ENCODE measurements around the gene MASP2. TPM values are rescaled to one million over a fixed set of nuclear protein-coding genes. Genes with fewer than 3 reads are reported as not detected.

Gene MASP2
- total and polyA plus RNA-seq, 4 experiments from 2014 or later: 0.07 TPM; not detected in 3

DNA sequence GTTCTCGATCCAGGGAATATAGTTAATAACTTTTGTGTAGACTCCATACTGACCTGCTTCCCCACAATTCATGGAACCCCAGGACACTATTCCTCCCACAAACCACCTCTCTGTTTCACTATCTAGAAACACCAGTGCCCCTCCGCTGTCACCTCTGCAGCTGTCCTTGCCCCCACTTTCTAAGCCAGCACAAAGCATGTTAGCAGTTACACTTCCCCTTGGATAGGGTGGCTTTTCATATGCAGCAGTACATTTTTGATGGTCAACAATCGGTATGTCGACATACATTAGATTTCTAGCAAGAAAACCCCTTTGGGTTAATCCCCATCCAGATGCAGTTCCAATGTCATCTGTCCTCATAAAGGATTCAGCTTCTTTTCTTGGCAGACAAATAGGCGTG lies 20.1 kb downstream of the MASP2 start:
- CTCF ChIA-PET (ENCODE audit: partially characterized antibody): interaction anchor here (1.1 to 1.6 kb wide), 2 partner anchors 9 to 10 kb away, joined by 3 to 8 read pairs; no protein-coding TSS in a partner anchor
- POLR2A ChIA-PET (ENCODE audit: partially characterized antibody): interaction anchor here (0.6 to 1.5 kb wide), 3 partner anchors 14 to 36 kb away, joined by 3 to 4 read pairs (median 3); partner anchors contain the start of gene TARDBP
- Histone ChIP-seq H3K36me3 (ENCODE audit: insufficient read depth, low read length) (peaks cover 29% of the 10 kb centered on the region), H3K4me3 (ENCODE audit: low read length in 2 of 2) (no peak overlapping the region), H3K27ac (ENCODE audit: low read depth, low read length) (no peak overlapping the region), H3K4me1 (ENCODE audit: insufficient read depth, low read length) (no peaks in the 10 kb centered on the region), H3K27me3 (ENCODE audit: insufficient read depth, low read length) (no peaks in the 10 kb centered on the region), H3K9me3 (ENCODE audit: control insufficient read depth in 1 of 2, low read length in 2 of 2) (no peaks in the 10 kb centered on the region)
- DNase-seq: no peak
- Mint-ChIP-seq H3K27ac (peak overlapping the region in 2 of 7 donors; percentile 6 to 17), H3K4me3 (no peak overlapping the region), H3K27me3 (no peaks in the 10 kb centered on the region), H3K4me1 (peaks cover 18 to 28% (median 19%) of the 10 kb centered on the region in 4 donors), H3K36me3 (peaks cover 40 to 66% of the 10 kb centered on the region in 2 donors), H3K9me3 (no peaks in the 10 kb centered on the region)
- intact Hi-C loops (cut with micrococcal nuclease): no loop called here

DNA sequence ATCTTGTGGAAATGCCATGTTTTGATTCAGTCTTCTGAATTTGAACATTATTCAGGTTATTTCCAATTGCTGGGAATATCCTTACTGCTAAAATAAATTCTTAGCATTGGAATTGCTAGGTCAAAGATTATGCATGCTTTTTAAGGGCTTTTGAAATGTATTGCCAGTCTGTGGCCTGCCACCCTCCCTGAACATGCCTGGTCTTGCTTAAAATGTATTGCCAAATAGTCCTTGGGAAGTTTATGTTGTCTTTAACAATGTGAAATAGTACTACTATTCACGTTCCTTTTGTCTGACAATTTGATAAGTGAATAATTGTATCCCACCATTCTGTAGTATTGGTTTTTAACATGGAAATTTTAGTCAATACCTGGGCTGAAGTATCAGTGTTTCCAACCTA lies 21.0 kb downstream of the MASP2 start:
- intact Hi-C loops (cut with micrococcal nuclease): no loop called here
- no peaks in the 10 kb centered on the region for H3K4me1 ChIP-seq (ENCODE audit: insufficient read depth, low read length)
- ChIA-PET POLR2A (ENCODE audit: partially characterized antibody) (no interaction called here), CTCF (ENCODE audit: partially characterized antibody) (no interaction called here)
- DNase-seq: no peak
- H3K4me3 ChIP-seq (ENCODE audit: low read length in 2 of 2): no peak overlapping the region
- H3K4me1 Mint-ChIP-seq: peaks cover 19 to 29% (median 20%) of the 10 kb centered on the region in 4 donors
- no peaks in the 10 kb centered on the region for H3K27me3 ChIP-seq (ENCODE audit: insufficient read depth, low read length)
- peaks cover 38% of the 10 kb centered on the region for H3K36me3 ChIP-seq (ENCODE audit: insufficient read depth, low read length)
- H3K9me3 Mint-ChIP-seq: no peaks in the 10 kb centered on the region
- no peak overlapping the region for H3K4me3 Mint-ChIP-seq
- no peaks in the 10 kb centered on the region for H3K27me3 Mint-ChIP-seq
- no peak overlapping the region for H3K27ac Mint-ChIP-seq
- no peak overlapping the region for H3K27ac ChIP-seq (ENCODE audit: low read depth, low read length)
- H3K36me3 Mint-ChIP-seq: peaks cover 42 to 75% of the 10 kb centered on the region in 2 donors
- no peaks in the 10 kb centered on the region for H3K9me3 ChIP-seq (ENCODE audit: control insufficient read depth in 1 of 2, low read length in 2 of 2)

DNA sequence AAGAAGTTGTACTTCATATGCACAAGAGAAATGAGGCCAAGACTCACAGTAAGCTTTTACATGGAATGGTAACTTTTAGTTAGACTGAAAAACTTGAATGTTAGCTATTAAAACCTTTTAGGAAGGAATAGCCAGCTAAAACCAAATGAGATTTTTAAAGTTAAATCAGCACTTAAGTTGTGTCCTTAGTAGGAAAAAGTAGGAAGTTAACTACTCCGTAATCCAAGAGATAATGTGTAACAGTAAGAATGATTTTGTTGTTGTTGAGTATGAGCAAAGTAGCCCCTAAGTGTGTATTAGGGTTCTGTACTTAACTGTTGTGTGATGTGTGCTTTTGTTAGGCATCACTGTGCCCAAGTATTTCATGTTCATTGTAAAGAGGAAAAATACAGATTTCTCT lies 21.4 kb downstream of the MASP2 start:
- H3K9me3 Mint-ChIP-seq: no peaks in the 10 kb centered on the region
- Histone ChIP-seq H3K9me3 (ENCODE audit: control insufficient read depth in 1 of 2, low read length in 2 of 2) (no peaks in the 10 kb centered on the region), H3K4me3 (ENCODE audit: low read length in 2 of 2) (no peak overlapping the region), H3K4me1 (ENCODE audit: insufficient read depth, low read length) (no peaks in the 10 kb centered on the region), H3K27ac (ENCODE audit: low read depth, low read length) (no peak overlapping the region), H3K27me3 (ENCODE audit: insufficient read depth, low read length) (no peaks in the 10 kb centered on the region), H3K36me3 (ENCODE audit: insufficient read depth, low read length) (peaks cover 42% of the 10 kb centered on the region)
- H3K27ac Mint-ChIP-seq: peak overlapping the region in 1 of 7 donors; percentile 46
- no peak for DNase-seq
- no peak overlapping the region for H3K4me3 Mint-ChIP-seq
- H3K36me3 Mint-ChIP-seq: peaks cover 41 to 79% of the 10 kb centered on the region in 2 donors
- H3K27me3 Mint-ChIP-seq: no peaks in the 10 kb centered on the region
- ChIA-PET CTCF (ENCODE audit: partially characterized antibody) (no interaction called here), POLR2A (ENCODE audit: partially characterized antibody) (interaction anchor here (1.5 kb wide), 1 partner anchor 13 kb away, joined by 4 read pairs; the partner anchor contains the start of gene TARDBP)
- intact Hi-C loops (cut with micrococcal nuclease): no loop called here
- peaks cover 19 to 29% (median 20%) of the 10 kb centered on the region in 4 donors for H3K4me1 Mint-ChIP-seq

DNA sequence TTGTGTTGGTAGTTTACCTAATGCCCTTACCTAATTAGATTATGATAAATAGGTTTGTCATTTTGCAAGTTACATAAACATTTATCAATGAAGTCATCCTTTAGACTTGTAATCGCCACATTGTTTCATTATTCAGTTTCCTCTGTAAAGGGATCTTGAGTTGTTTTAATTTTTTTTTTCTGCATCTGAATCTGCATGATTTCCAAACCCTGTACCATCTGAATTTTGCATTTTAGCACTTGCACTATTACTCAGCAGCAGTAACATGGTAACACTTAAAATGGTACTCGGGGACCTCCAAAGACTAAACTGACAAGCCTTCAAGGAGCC lies 22.2 kb downstream of the MASP2 start:
- Histone ChIP-seq H3K9me3 (ENCODE audit: control insufficient read depth in 1 of 2, low read length in 2 of 2) (no peaks in the 10 kb centered on the region), H3K4me1 (ENCODE audit: insufficient read depth, low read length) (no peaks in the 10 kb centered on the region), H3K36me3 (ENCODE audit: insufficient read depth, low read length) (peaks cover 50% of the 10 kb centered on the region), H3K4me3 (ENCODE audit: low read length in 2 of 2) (no peak overlapping the region), H3K27ac (ENCODE audit: low read depth, low read length) (no peak overlapping the region), H3K27me3 (ENCODE audit: insufficient read depth, low read length) (no peaks in the 10 kb centered on the region)
- Mint-ChIP-seq H3K27ac (peak overlapping the region in 1 of 7 donors; percentile 27), H3K4me3 (no peak overlapping the region), H3K36me3 (peaks cover 44 to 79% of the 10 kb centered on the region in 2 donors), H3K27me3 (no peaks in the 10 kb centered on the region), H3K4me1 (peaks cover 19 to 29% (median 20%) of the 10 kb centered on the region in 4 donors), H3K9me3 (no peaks in the 10 kb centered on the region)
- ChIA-PET CTCF (ENCODE audit: partially characterized antibody) (interaction anchor here (1.1 to 1.4 kb wide), 2 partner anchors 11 to 13 kb away, joined by 3 read pairs; no protein-coding TSS in a partner anchor), POLR2A (ENCODE audit: partially characterized antibody) (interaction anchor here (1.5 kb wide), 1 partner anchor 12 kb away, joined by 4 read pairs; the partner anchor contains the start of gene TARDBP)
- DNase-seq: no peak
- intact Hi-C loops (cut with micrococcal nuclease): no loop called here

DNA sequence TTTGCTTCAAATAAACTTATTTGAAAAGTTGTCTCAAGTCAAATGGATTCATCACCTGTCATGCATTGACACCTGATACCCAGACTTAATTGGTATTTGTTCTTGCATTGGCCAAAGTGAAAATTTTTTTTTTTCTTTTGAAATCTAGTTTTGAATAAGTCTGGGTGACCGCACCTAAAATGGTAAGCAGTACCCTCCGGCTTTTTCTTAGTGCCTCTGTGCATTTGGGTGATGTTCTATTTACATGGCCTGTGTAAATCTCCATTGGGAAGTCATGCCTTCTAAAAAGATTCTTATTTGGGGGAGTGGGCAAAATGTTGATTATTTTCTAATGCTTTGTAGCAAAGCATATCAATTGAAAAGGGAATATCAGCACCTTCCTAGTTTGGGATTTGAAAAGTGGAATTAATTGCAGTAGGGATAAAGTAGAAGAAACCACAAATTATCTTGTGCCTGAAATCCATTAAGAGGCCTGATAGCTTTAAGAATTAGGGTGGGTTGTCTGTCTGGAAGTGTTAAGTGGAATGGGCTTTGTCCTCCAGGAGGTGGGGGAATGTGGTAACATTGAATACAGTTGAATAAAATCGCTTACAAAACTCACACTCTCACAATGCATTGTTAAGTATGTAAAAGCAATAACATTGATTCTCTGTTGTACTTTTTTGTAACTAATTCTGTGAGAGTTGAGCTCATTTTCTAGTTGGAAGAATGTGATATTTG lies 22.7 kb downstream of the MASP2 start:
- no peak for DNase-seq
- CTCF ChIA-PET (ENCODE audit: partially characterized antibody): interaction anchor here (1.1 to 1.4 kb wide), 2 partner anchors 11 to 14 kb away, joined by 3 read pairs; no protein-coding TSS in a partner anchor
- POLR2A ChIA-PET (ENCODE audit: partially characterized antibody): interaction anchor here (1.5 kb wide), 1 partner anchor 12 kb away, joined by 4 read pairs; the partner anchor contains the start of gene TARDBP
- Histone ChIP-seq H3K4me3 (ENCODE audit: low read length in 2 of 2) (no peak overlapping the region), H3K27me3 (ENCODE audit: insufficient read depth, low read length) (no peaks in the 10 kb centered on the region), H3K36me3 (ENCODE audit: insufficient read depth, low read length) (peaks cover 53% of the 10 kb centered on the region), H3K27ac (ENCODE audit: low read depth, low read length) (no peak overlapping the region), H3K9me3 (ENCODE audit: control insufficient read depth in 1 of 2, low read length in 2 of 2) (no peaks in the 10 kb centered on the region), H3K4me1 (ENCODE audit: insufficient read depth, low read length) (no peaks in the 10 kb centered on the region)
- intact Hi-C loops (cut with micrococcal nuclease): no loop called here
- no peaks in the 10 kb centered on the region for H3K27me3 Mint-ChIP-seq
- peak overlapping the region in 2 of 7 donors; percentile 27 to 44 for H3K27ac Mint-ChIP-seq
- H3K4me3 Mint-ChIP-seq: no peak overlapping the region
- H3K36me3 Mint-ChIP-seq: peaks cover 44 to 82% of the 10 kb centered on the region in 2 donors
- no peaks in the 10 kb centered on the region for H3K9me3 Mint-ChIP-seq
- peaks cover 19 to 29% (median 20%) of the 10 kb centered on the region in 4 donors for H3K4me1 Mint-ChIP-seq

DNA sequence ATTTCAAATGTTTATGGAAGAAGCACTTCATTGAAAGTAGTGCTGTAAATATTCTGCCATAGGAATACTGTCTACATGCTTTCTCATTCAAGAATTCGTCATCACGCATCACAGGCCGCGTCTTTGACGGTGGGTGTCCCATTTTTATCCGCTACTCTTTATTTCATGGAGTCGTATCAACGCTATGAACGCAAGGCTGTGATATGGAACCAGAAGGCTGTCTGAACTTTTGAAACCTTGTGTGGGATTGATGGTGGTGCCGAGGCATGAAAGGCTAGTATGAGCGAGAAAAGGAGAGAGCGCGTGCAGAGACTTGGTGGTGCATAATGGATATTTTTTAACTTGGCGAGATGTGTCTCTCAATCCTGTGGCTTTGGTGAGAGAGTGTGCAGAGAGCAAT lies 23.8 kb downstream of the MASP2 start:
- ChIA-PET POLR2A (ENCODE audit: partially characterized antibody) (no interaction called here), CTCF (ENCODE audit: partially characterized antibody) (interaction anchor here (1.4 kb wide), 1 partner anchor 13 kb away, joined by 3 read pairs; no protein-coding TSS in a partner anchor)
- Histone ChIP-seq H3K4me3 (ENCODE audit: low read length in 2 of 2) (no peak overlapping the region), H3K36me3 (ENCODE audit: insufficient read depth, low read length) (peaks cover 64% of the 10 kb centered on the region), H3K27me3 (ENCODE audit: insufficient read depth, low read length) (no peaks in the 10 kb centered on the region), H3K4me1 (ENCODE audit: insufficient read depth, low read length) (no peaks in the 10 kb centered on the region), H3K27ac (ENCODE audit: low read depth, low read length) (no peak overlapping the region), H3K9me3 (ENCODE audit: control insufficient read depth in 1 of 2, low read length in 2 of 2) (no peaks in the 10 kb centered on the region)
- intact Hi-C loops (cut with micrococcal nuclease): no loop called here
- H3K4me3 Mint-ChIP-seq: no peak overlapping the region
- DNase-seq: no peak
- H3K27ac Mint-ChIP-seq: peak overlapping the region in 3 of 7 donors; percentile 6 to 79 (median 60)
- peaks cover 24 to 36% (median 25%) of the 10 kb centered on the region in 4 donors for H3K4me1 Mint-ChIP-seq
- peaks cover 54 to 91% of the 10 kb centered on the region in 2 donors for H3K36me3 Mint-ChIP-seq
- no peaks in the 10 kb centered on the region for H3K9me3 Mint-ChIP-seq
- no peaks in the 10 kb centered on the region for H3K27me3 Mint-ChIP-seq

DNA sequence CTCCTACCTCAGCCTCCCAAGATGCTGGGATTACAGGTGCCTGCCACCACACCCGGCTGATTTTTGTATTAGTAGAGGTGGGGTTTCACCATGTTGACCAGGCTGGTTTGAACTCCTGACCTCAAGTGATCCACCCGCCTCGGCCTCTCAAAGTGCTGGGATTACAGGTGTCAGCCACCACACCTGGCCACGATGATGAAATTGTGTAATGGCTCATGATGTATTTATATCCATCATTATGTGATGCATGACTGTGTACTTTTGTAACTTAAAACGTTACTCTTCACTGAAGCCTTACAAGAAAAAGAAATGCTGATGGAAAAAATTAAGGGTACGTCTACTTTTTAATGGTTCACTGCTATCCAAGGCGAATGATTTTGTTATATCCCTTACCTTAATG lies 27.1 kb downstream of the MASP2 start:
- Histone ChIP-seq H3K4me1 (ENCODE audit: insufficient read depth, low read length) (peaks cover 22% of the 10 kb centered on the region), H3K27me3 (ENCODE audit: insufficient read depth, low read length) (no peaks in the 10 kb centered on the region), H3K4me3 (ENCODE audit: low read length in 2 of 2) (no peak overlapping the region), H3K36me3 (ENCODE audit: insufficient read depth, low read length) (peaks cover 75% of the 10 kb centered on the region), H3K27ac (ENCODE audit: low read depth, low read length) (no peak overlapping the region), H3K9me3 (ENCODE audit: control insufficient read depth in 1 of 2, low read length in 2 of 2) (no peaks in the 10 kb centered on the region)
- ChIA-PET CTCF (ENCODE audit: partially characterized antibody) (interaction anchor here (2.7 kb wide), 1 partner anchor 17 kb away, joined by 6 read pairs; no protein-coding TSS in a partner anchor), POLR2A (ENCODE audit: partially characterized antibody) (no interaction called here)
- Mint-ChIP-seq H3K4me3 (no peak overlapping the region), H3K36me3 (peaks cover 57 to 80% of the 10 kb centered on the region in 2 donors), H3K4me1 (peaks cover 26 to 45% (median 34%) of the 10 kb centered on the region in 4 donors), H3K9me3 (no peaks in the 10 kb centered on the region), H3K27ac (no peak overlapping the region), H3K27me3 (no peaks in the 10 kb centered on the region)
- no peak for DNase-seq
- intact Hi-C loops (cut with micrococcal nuclease): no loop called here

Data from CD4-positive, alpha-beta memory T cell (primary cell).